Upper lobe of right lung (tissue), 1 donor: ENCODE measurements around the gene C20orf204. TPM values are rescaled to one million over a fixed set of nuclear protein-coding genes. Genes with fewer than 3 reads are reported as not detected.

Experiments used
- ATAC-seq: fragments of 200-7000 bp; cut with Tn5 transposase; one replicate; pipeline ENCODE4 v1.9.1; 2020; ENCODE audit warnings: mild to moderate bottlenecking, moderate library complexity
- DNase-seq: peaks from one replicate; pipeline ENCODE4 v3.0.0-alpha.2; 2020
- H3K27ac ChIP-seq: fragments of 200-600 bp; one replicate; pipeline ENCODE4 v1.8.0; 2022
- H3K27me3 ChIP-seq: fragments of 200-600 bp; one replicate; pipeline ENCODE4 v1.8.0; 2022; ENCODE audit warnings: mild to moderate bottlenecking
- H3K36me3 ChIP-seq: fragments of 200-600 bp; one replicate; pipeline ENCODE4 v1.8.0; 2022
- H3K4me1 ChIP-seq: fragments of 200-600 bp; one replicate; pipeline ENCODE4 v1.8.0; 2022
- H3K4me3 ChIP-seq: fragments of 200-600 bp; one replicate; pipeline ENCODE4 v1.8.0; 2022; ENCODE audit warnings: mild to moderate bottlenecking
- H3K9me3 ChIP-seq: fragments of 200-600 bp; one replicate; pipeline ENCODE4 v1.8.0; 2022
- CTCF ChIP-seq: fragments of 200-600 bp; IDR thresholded peaks from one replicate; pipeline ENCODE4 v1.8.0; 2022; ENCODE audit warnings: antibody characterized with exemption
- intact Hi-C: fragments of 100-400 bp; cut with DNase I; formaldehyde crosslinking; loops from one replicate; pipeline ENCODE4 v1.11.0; 2022
- long read RNA-seq: library from polyadenylated mRNA; unstranded; transcript quantifications from one replicate; pipeline ENCODE4 v2.0.0, GENCODE V29; 2021
- total RNA-seq: library from RNA; stranded (reverse); fragmentation: NEBNext Ultra II Directional; extraction: Animal tissue kit (Norgen Biotek cat#: 25700); gene quantifications from one replicate; pipeline ENCODE4 v1.2.1, GENCODE V29; 2021
- donor health status: DM: no; HTN: yes; CAD: no; lungs with severe emphysema.

The C20orf204 gene
- total RNA-seq: 1.9 TPM
- long read RNA-seq: 0 reads

GRCh38 chr20:64035933-64036345 is at the start of gene C20orf204:
Gene C20orf204 (plus strand): TSS chr20:64036182. CDS start chr20:64036324, 142 bp downstream.
- intact Hi-C loops: no loop called here
- TF ChIP-seq CTCF: no peak
- H3K27me3 ChIP-seq: peaks cover 32% of the 10 kb centered on the region

GRCh38 chr20:64000906-64001305 is 35.1 kb upstream of the C20orf204 start:
- no peak overlapping the region for H3K27ac ChIP-seq
- H3K4me3 ChIP-seq: no peak overlapping the region
- no peaks in the 10 kb centered on the region for H3K27me3 ChIP-seq
- intact Hi-C loops: no loop called here
- H3K36me3 ChIP-seq: peaks cover 97% of the 10 kb centered on the region
- H3K9me3 ChIP-seq: no peaks in the 10 kb centered on the region
- peaks cover 4% of the 10 kb centered on the region for H3K4me1 ChIP-seq
- ATAC-seq: no peak
- DNase-seq: no peak
- TF ChIP-seq CTCF: no peak

More at GRCh38 chr20:64035933-64036345, at the start of gene C20orf204:
- Histone ChIP-seq H3K36me3 (peaks cover 27% of the 10 kb centered on the region), H3K9me3 (no peaks in the 10 kb centered on the region), H3K27ac (no peak within 1 kb of the TSS), H3K4me3 (no peak within 1 kb of the TSS), H3K4me1 (peaks cover 24% of the 10 kb centered on the region)
- DNase-seq (no peak), ATAC-seq (no peak)

GRCh38 chr20:64001607-64002011 is 34.4 kb upstream of the C20orf204 start:
- ATAC-seq (no peak), DNase-seq (no peak)
- no peaks in the 10 kb centered on the region for H3K9me3 ChIP-seq
- H3K4me3 ChIP-seq: no peak overlapping the region
- peaks cover 4% of the 10 kb centered on the region for H3K4me1 ChIP-seq
- no peak for TF ChIP-seq CTCF
- intact Hi-C loops: no loop called here
- H3K36me3 ChIP-seq: peaks cover 96% of the 10 kb centered on the region
- H3K27ac ChIP-seq: no peak overlapping the region
- H3K27me3 ChIP-seq: no peaks in the 10 kb centered on the region

GRCh38 chr20:64003960-64004725 is 31.8 kb upstream of the C20orf204 start:
- Histone ChIP-seq H3K4me1 (peaks cover 4% of the 10 kb centered on the region), H3K9me3 (no peaks in the 10 kb centered on the region), H3K27me3 (no peaks in the 10 kb centered on the region), H3K4me3 (no peak overlapping the region), H3K27ac (no peak overlapping the region), H3K36me3 (peaks cover 91% of the 10 kb centered on the region)
- ATAC-seq (peak; percentile 17), DNase-seq (no peak)
- TF ChIP-seq CTCF: no peak
- intact Hi-C loops: no loop called here

- H3K36me3 ChIP-seq: peaks cover 91% of the 10 kb centered on the region
- intact Hi-C loops: no loop called here
- H3K4me1 ChIP-seq: peaks cover 4% of the 10 kb centered on the region
- H3K27ac ChIP-seq: no peak overlapping the region
- no peak overlapping the region for H3K4me3 ChIP-seq
- ATAC-seq: no peak
- H3K27me3 ChIP-seq: no peaks in the 10 kb centered on the region
- no peaks in the 10 kb centered on the region for H3K9me3 ChIP-seq
- TF ChIP-seq CTCF: no peak
- no peak for DNase-seq
Measured at GRCh38 chr20:64005394-64005793, 30.6 kb upstream of the C20orf204 start.
